NCI-H446 treated with DMSO at 0.1 percent for 48 hours (cell line): ENCODE measurements around the gene KRT79.

Experiments used
- DNase-seq: peaks from one replicate; lab custom pipeline; 2025; lab: John Stamatoyannopoulos, UW

KRT79 gene

GRCh38 chr12:52771505-52771904, 62.6 kb downstream of the KRT79 start:
- DNase-seq, result no peak
